GM06990 (cell line): ENCODE results near the gene TPST2.

ENCODE experiments used
- DNase-seq: peaks from one replicate; pipeline ENCODE4 v3.0.0-alpha.2; 2011; ENCODE audit not compliant: insufficient read length; ENCODE audit errors: extremely low read depth
- H3K27me3 ChIP-seq: replicated peaks from 2 replicates; pipeline ENCODE4 v1.6.0; 2011; ENCODE audit warnings: low read length; ENCODE audit not compliant: control insufficient read depth, insufficient read depth
- H3K36me3 ChIP-seq: 2 replicates; pipeline ENCODE4 v1.5.1; 2011; ENCODE audit warnings: low read length; ENCODE audit not compliant: control insufficient read depth, insufficient read depth
- H3K4me3 ChIP-seq: replicated peaks from 2 replicates; pipeline ENCODE4 v1.5.1; 2011; ENCODE audit warnings: low read depth, mild to moderate bottlenecking, control low read depth, low read length
- CTCF ChIP-seq: IDR thresholded peaks from 2 replicates; pipeline ENCODE4 v1.5.1; 2011; ENCODE audit warnings: low read length, control low read depth, mild to moderate bottlenecking, inconsistent platforms; ENCODE audit not compliant: insufficient read depth, poor library complexity, severe bottlenecking

TPST2 gene

GRCh38 chr22:26515931-26516330 lies 74.0 kb downstream of the TPST2 start:
- no peak for DNase-seq
- H3K4me3 ChIP-seq: no peak overlapping the region
- TF ChIP-seq CTCF: no peak
- no peaks in the 10 kb centered on the region for H3K36me3 ChIP-seq
- no peaks in the 10 kb centered on the region for H3K27me3 ChIP-seq

GRCh38 chr22:26514419-26515161 lies 75.3 kb downstream of the TPST2 start:
- no peak for DNase-seq
- TF ChIP-seq CTCF: no peak
- peaks cover 3% of the 10 kb centered on the region; the same call in 1 of the 2 replicates for H3K36me3 ChIP-seq
- H3K4me3 ChIP-seq: no peak overlapping the region
- no peaks in the 10 kb centered on the region for H3K27me3 ChIP-seq

GRCh38 chr22:26513838-26514237 lies 76.1 kb downstream of the TPST2 start:
- no peak for TF ChIP-seq CTCF

GRCh38 chr22:26512149-26512793 lies 77.7 kb downstream of the TPST2 start, which contains the start of gene TFIP11:
TFIP11 (minus strand) TSS chr22:26512473; CDS start chr22:26510272, 2,201 bp downstream.
- peak within 1 kb of the TSS; percentile 100 for H3K4me3 ChIP-seq
- peak; percentile 88 for DNase-seq
- peaks cover 10% of the 10 kb centered on the region for H3K36me3 ChIP-seq
- no peaks in the 10 kb centered on the region for H3K27me3 ChIP-seq
- no peak for TF ChIP-seq CTCF

More at GRCh38 chr22:26513838-26514237, 76.1 kb downstream of the TPST2 start:
- H3K36me3 ChIP-seq: peaks cover 9% of the 10 kb centered on the region
- no peak for DNase-seq
- H3K4me3 ChIP-seq: no peak overlapping the region; the same call in 1 of the 2 replicates
- no peaks in the 10 kb centered on the region for H3K27me3 ChIP-seq

GRCh38 chr22:26508148-26508547 lies 81.8 kb downstream of the TPST2 start:
- Histone ChIP-seq H3K36me3 (peaks cover 25% of the 10 kb centered on the region), H3K4me3 (no peak overlapping the region), H3K27me3 (no peaks in the 10 kb centered on the region)
- no peak for TF ChIP-seq CTCF
- DNase-seq: no peak
